HG03139 (cell line): Measurements from ENCODE around the gene C2orf76.

Experiments used
- ATAC-seq: cut with Tn5 transposase; IDR thresholded peaks from one replicate; pipeline ENCODE4 v1.9.1; 2021; ENCODE audit not compliant: unreplicated experiment

The C2orf76 gene

DNA sequence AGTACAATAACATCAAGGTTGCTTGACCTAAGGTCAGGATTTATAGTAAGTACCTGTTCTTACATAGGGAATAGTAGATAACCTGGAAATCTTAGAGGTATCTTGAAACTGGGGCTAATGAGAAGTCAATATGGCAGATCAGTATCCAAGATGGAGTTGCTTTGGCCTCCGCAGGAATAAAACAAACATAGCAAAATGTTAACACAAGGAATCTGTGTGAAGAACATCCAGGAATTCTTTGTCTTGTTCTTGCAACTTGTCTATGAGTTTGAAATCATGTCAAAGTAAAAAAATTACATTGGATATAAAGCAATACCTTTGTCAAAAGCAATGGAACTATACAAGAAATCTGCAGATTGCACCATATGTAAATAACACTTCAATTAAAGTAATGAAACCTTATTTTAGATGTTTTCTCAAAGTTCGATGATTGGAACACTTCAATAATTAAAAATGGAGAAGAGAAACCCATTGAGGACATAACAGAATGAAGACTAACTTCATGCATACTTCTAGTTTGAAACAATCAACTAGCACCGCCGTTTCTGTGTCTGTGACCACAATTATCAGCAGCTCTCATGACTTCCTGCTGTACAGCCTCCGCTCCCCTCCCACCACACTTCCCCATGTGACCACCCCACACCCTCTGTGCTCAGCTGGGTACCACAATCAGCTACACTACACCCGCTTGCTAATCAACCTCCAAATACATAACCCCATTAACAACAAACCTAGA lies 27.6 kb downstream of the C2orf76 start:
- peak; percentile 100 for ATAC-seq

DNA sequence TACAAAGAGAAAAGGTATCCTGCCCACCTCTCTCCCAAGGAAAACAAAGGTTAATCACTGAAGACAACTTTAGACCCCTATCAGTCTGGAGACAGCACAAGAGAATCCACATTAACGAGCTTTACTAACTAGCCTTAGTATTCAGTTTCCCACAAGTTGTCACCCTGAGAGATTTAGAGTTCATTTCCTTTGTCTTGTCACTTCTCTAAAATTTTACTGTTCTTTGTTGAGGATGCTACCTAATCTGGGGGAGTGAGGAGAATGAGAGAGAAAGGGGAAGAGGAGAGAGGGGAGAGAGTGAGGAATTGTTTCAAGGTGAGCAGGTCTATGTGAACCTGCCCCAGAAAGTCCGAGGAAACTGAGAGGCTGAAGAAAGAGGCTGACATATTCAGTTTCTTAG lies 28.4 kb downstream of the C2orf76 start:
- ATAC-seq: no peak

DNA sequence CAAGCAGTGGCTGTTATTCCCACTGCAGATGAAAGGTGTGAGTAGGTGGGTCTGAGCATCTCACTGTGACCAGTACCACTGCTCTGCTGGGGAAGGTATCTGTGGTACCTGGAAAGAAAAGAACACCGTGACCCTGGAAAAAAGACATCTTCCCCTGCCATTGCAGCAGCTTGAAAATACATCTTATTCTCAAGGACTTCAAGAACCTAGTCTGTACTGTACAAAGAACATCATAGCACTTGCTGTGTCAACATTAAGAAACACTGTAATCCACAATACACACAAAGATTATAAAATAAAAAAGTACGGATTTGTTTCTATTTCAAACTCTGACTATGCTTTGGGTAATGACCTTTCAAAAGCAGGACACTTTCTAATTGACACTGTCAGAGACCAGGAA lies 28.9 kb downstream of the C2orf76 start:
- no peak for ATAC-seq

DNA sequence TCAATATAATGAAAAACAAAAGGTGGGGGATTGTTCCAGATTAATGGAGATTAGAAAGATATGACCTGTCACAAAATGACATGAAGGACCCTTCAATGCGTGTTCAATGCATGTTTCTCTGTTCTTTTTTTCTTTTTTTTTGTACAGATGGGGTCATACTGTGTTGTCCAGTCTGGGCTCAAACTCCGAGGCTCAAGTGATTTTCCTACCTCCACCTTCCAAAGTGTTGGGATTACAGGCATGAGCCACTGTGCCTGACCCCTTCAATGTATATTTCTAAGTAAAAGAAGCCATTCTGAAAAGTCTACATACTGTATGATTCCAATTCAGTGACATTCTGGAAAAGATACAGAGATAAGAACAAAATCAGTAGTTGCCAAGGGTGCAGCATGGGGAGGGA lies 32.8 kb downstream of the C2orf76 start:
- ATAC-seq: no peak

DNA sequence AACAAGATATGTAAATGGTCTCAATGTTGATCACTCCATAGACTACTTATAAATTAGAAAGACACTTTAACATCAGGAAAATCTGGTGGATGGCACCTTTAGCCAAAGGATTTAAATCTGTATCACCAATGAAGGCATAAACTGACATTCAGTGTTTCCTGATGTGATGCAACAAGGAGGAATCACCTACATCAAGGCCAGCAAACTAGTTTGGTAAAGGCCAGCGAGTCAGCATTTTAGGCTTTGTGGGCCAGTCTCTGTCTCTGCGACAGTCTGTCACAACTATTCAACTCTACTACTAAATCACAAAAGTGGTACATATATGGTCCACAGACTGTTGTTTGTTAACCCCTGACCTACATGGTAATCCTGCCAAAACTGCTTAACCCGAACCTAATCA lies 33.3 kb downstream of the C2orf76 start:
- no peak for ATAC-seq

DNA sequence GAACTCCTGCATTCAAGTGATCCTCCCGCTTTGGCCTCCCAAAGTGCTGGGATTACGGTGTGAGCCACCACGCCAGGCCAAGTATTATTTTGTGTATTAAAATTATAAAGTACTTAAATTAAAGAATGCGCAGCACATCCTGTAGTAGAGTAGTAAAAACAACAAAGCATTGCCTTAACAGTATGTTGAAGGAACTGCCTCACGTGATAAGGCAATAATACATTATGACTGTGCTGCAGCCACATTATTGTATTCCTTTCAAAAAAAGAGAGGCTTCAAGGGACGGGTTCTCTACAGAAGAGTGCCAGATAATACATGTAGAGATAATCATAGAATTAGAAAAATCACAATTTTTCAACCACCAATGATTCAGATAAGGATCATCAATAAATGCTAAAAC lies 33.7 kb downstream of the C2orf76 start:
- ATAC-seq: no peak

DNA sequence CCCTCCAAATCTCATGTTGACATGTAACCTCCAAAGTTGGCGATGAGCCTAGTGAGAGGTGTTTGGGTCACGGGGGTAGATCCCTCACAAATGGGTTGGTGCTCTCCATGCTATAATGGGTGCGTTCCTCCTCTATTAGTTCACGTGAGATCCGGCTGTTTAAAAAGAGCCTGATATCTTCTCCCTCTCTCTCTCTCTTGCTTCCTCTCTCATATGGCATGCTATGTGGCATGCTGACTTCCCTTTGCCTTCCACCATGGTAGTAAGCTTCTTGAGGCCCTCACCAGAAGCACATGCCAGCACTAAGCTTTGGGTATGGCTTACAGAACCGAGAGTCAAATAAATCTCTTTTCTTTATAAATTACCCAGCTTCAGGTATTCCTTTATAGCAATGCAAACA lies 39.2 kb downstream of the C2orf76 start:
- ATAC-seq: no peak

DNA sequence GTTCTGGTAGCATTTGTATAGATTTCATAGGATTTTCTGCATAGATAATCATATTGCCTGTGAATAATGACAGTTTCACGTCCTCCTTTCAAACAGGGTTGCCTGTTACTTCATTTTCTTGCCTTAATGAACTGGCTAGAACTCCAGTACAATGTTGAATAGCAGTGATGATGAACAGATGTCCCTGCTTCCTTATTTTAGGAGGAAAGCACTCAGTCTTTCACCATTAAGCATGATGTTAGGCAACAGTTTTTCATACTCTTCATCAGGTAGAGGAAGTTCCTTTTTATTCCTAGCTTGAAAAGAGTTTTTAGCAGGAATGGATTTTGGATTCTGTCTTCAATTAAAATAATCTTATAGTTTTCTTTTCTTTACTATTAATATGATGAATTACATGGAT lies 39.7 kb downstream of the C2orf76 start:
- no peak for ATAC-seq

DNA sequence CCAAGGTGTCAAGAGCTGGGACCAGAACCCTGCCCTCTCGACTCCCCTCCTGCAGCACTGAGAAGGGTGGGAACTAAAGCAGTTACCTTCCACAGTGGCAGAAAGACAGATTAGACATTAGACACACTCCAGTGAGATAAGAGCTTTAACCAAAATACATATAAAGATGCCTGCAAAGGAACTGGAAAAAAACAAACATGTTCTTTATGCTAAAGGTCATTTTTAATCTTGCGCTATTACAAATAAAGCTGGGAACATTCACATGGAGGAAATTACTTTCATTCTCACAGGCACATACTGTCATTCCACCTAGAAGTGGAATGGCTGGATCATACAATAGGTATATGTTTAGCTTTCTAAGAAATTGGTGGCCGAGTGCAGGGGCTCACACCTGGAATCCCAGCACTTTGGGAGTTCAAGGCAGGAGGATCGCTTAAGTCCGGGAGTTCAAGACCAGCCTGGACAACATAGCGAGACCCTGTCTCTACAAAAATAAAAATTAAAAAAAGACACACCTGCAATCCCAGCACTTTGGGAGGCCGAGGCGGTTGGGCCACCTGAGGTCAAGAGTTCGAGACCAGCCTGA lies 41.9 kb downstream of the C2orf76 start:
- ATAC-seq: no peak

DNA sequence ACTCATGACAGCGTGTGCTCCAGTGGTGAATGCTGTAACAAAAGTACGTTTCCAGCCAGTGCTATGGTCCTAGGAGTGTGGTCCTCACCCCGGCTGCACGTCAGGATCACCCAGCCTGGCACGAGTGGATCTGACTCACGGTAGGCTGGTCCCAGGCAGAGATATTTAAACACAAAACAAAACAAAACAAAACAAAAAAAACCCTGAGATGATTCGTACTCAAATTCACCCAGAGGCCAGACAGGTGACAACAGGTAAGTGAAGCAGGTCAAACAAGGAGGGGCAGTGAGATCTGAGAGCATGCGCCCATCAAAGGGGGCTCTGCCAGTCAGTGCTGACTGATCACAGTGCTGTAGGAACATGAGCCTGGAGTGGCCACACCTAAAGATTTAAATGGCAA lies 43.2 kb downstream of the C2orf76 start:
- no peak for ATAC-seq

DNA sequence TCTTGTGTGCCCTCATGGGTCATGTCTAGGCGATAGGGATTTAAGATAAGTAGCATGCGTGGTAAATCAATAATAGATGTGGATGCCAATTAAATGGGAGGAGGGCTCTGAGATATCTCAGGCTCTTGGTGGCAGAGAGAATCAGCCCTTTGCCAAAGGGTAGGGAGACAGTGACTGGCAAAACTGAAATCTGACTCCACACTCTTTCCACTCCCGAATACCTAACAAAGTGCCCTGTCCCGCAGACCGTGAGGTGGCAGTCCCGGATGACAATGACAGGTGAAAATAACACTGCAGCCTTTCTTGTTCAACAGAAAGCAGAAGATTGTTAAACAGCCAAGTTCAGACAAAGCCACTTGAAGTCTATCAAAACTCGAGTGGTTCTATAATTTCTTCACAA lies 47.0 kb downstream of the C2orf76 start:
- no peak for ATAC-seq

DNA sequence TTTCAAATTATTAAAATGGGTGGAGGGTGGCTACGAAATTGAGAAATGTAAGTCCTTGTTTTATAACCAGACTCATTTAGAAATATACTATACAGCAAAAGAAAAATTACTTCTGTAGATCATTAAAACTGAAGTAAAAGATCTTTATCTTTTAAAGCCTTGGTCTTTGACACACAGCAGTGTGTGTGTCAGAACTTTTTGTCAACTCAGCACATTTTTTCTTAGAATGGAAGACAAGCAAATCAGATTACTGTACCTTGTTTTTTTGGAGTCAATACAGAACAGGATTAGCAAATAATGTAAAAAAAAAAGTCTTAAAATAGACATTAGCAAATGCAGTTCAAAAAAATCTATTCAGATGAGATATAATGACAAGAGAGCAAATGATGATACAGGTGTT lies 49.1 kb downstream of the C2orf76 start:
- no peak for ATAC-seq

DNA sequence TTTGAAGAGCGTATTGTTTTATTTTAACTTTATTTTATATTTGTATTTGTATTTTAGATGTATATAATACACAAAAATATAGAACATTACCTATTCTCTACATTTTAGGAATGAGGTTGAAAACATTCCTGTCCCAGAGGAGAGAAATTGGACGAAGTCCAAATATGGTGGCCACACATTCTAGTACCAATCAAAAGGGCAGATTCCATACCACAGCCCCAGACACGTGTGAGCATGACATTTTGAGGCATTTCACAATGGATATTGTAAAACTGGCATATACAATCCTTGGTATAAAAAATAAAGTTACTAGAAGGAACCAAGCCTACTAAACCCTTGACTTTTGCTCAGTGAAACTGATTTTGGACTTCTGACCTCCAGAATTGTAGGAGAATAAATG lies 50.6 kb downstream of the C2orf76 start:
- no peak for ATAC-seq

DNA sequence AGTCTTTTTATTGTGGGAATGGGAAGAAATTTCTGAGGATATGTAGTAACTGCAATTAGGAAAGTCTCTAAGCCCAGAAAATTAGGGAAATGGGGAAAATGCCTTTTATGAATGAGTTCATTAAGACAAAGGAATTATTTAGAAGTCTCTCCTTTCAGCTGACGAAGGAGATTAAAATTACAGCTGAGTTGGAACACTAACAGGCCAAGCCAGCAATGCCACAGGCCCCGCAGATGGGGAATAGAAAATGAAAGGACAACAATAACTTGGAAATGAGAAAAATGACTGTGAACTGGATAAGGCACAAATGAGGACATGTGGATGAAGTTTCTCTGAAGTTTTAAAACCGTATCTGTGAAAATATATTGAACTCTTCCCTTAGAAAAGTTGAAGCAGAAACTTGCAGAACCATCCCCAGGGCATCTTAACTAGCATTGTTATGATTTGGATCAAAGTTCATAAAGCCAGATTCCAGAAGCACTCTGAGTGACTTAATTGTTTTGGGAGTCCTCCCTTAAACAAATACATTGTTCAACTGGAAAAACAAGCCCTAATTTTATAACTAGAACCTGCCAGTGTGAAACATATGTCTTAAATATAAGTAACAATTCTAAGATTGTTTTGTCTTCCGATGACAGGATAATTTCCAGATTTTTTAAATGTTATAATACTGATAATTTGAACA lies 51.3 kb downstream of the C2orf76 start:
- no peak for ATAC-seq

DNA sequence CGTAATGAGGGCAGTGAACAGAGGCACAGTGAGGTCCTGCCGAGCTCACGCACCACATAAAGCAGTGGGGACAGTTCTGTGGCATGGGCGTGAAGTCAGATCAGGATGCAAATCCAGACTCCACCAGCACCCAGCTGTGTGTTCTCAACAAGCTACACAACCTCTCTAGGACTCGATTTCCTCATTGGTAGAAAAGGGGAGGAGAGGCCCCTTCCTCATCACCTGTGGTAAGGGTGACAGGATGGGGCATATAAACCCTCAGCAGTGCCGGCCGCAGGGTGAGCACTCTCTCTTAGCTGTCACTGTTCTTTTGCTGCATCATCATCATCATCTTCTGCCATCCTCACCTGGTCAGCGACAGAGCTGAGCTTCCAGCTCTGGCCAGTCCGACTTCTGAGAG lies 54.8 kb downstream of the C2orf76 start:
- no peak for ATAC-seq

DNA sequence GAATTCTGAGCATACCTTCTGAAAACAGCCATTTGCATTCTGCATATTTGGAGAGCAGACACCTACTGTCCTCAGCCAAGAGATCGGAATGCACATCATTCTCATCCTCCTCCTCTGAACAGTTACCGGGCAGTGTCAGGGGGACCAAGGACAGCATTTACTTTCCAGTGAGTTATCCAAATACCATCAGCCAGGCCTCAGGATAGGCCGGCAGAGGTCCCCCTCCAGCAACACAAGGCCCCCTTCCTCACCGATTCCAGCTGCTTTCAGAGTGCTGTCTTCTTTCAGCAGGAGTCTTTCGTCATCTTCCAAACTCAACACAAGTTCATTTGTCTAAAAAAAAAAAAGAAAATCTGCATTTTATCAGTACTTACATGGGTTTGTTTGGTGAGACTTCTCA lies 55.3 kb downstream of the C2orf76 start:
- no peak for ATAC-seq

DNA sequence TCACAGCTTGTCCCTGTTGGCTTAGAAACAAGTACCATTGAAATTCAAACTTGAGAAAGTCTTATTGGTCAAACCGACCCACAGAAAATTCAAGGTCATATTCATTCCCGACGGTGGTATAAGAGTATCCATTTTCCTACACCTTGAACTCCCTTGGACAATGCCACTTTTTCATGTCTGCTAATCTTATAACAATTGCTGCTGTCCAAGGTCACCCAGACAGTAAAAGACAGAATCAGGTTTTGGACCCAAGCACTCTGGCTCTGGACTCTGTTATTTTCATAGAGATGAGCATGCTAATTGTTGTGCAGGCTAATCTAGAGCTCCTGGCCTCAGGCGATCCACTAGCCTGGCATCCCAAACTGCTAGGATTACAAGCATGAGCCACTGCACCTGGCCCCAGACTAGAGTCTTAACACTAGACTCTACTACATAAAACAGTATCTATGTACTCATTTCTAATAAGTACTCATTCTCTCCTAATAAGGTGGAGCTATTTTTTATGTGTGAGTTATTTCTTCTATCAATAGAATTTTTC lies 57.8 kb downstream of the C2orf76 start:
- no peak for ATAC-seq

DNA sequence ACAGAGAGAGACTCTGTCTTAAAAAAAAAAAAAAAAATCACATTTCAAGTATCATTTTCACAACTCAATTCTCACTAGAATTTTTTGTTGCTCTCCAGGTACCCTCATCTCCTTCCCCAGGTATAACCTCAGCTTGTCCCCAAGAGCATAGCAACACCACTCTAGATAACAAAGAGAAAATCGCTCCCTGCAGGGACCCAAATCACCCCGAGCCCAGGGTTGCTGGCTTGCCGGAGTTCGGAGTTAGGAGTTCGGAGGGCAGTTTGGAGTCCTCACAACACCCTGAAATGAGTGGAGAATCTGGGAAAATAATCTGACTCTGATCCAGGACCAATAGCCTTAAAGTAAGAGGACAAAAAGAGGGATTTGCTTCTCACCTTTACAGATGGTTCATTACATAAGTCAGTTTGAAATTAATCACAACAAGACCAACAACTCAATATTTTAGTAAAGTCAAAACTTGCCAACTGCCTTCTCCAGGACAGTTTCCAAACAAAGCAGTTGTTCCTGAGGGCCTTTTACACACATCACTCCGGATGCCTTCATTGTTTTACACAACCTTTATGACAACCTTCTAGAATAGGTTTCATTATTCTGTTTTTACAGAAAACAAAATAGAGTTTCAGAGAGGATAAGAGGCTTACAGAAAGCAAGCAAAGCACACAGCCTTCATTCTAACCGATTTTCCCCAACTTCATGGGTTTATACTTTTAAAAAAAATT lies 59.1 kb downstream of the C2orf76 start:
- no peak for ATAC-seq

DNA sequence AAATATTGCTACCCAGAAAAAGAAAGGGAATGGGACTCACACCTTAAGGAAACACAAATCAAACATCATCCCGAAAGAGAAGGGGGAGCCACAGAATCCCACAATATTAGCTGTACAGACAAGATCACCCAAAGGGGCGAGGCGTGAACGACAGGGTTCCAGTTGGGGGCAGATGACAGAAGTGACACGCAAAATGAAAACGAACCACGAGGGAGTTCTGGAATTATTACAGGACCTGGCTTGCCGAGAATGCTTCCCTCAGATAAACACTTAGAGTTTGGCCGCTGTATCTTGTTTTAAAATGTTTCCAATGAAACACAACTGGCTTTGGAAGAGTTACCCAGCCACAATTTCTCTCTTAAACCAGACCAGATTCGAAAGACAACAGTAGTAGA lies 60.4 kb downstream of the C2orf76 start:
- no peak for ATAC-seq

DNA sequence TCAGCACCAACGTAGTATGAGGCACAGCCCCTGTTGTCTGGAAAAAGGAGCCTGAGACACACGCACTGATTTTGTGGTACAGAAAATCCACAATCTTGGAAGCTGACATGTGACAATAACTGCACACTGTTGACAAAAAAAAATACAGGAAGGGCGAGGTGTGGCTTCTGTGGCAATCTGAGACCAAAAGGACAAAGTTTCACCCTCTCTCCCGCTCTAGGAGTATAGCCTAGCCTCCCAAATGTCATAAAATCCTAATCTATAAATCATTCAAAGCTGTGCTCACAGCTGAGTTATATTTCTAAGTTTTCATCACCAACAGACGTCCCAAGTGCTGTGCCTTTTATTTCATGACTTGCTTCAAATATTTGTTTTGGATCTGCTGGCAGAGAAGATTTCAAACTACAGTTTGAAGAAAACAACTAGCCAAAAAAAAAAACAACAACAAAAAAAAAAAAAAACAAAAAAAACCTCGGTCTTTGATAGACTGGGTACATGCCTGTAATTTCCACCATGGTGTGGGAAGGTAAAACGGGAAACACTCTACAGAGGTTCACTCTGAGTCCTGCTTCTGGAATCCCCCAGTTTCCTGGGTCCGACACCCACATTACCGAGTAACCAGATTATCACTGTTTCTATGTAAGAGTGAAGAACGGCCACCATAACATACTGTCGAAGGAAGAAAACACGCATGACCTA lies 61.0 kb downstream of the C2orf76 start:
- ATAC-seq: no peak

DNA sequence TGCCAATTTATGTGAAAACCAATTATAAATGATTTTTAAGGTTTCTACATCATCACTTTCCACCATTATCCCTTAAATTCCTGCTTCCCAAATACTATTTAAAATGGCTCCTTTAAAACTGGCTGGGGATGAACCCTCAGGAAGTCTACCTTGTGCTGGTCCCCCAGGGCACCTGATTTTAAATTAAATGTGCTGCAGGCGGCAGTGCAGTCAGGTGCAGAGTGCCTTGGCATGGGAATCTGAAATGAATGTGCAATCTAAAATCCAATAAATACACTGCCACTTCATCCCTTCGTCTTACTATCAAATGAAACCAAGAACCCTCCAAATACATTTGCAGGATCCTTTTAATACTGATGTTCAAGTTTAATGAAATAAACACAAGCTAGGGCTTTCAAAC lies 61.8 kb downstream of the C2orf76 start:
- no peak for ATAC-seq
